GM12878 (cell line): Measurements from ENCODE around the gene CD96. TPM values are rescaled to one million over a fixed set of nuclear protein-coding genes. Genes with fewer than 3 reads are reported as not detected.

Source experiments
- ATAC-seq: fragments of 200-7000 bp; cut with Tn5 transposase; 3 replicates; pipeline ENCODE4 v1.9.1; 2020; ENCODE audit warnings: mild to moderate bottlenecking, moderate library complexity
- BruUV-seq: library from RNA; stranded (reverse); fragments of 400-500 nt; replicated peaks from 2 replicates; lab custom pipeline; 2021; lab: Mats Ljungman, UMichigan
- CTCF ChIA-PET: fragments of 300-600 bp; sonication (Branson Sonifier 250); formaldehyde crosslinking; extraction: SDS; loops from one replicate; lab custom pipeline; 2021; ENCODE audit warnings: inconsistent platforms; lab: Yijun Ruan, JAX
- POLR2A ChIA-PET: fragments of 350-600 bp; formaldehyde crosslinking; extraction: SDS; loops from one replicate; lab custom pipeline; 2021; ENCODE audit warnings: inconsistent platforms; lab: Charles Lee
- RAD21 ChIA-PET: fragments of 300-600 bp; sonication (Branson Sonifier 250); formaldehyde crosslinking; loops from one replicate; lab custom pipeline; 2023; ENCODE audit warnings: antibody characterized with exemption; ENCODE audit not compliant: unreplicated experiment; lab: Charles Lee
- SMC1A ChIA-PET: fragments of 300-600 bp; sonication (Branson Sonifier 250); formaldehyde crosslinking; loops from one replicate; lab custom pipeline; 2023; ENCODE audit not compliant: unreplicated experiment, uncharacterized antibody; lab: Charles Lee
- DNase-seq: peaks from one replicate; pipeline ENCODE4 v3.0.0-alpha.2; 2011; ENCODE audit warnings: low read depth, low spot score
- FAIRE-seq: peaks from 3 replicates; lab custom pipeline; 2011; peaks lifted over from hg19 to GRCh38; lab: Jason Lieb, UNC
- H2AFZ ChIP-seq: 2 replicates; pipeline ENCODE4 v1.6.0; 2011; ENCODE audit warnings: low read depth, low read length, control low read depth; ENCODE audit not compliant: control insufficient read depth
- H3K27ac ChIP-seq: 2 replicates; pipeline ENCODE4 v1.5.1; 2011; ENCODE audit warnings: control low read depth; ENCODE audit not compliant: control insufficient read depth, insufficient read depth
- H3K27me3 ChIP-seq, 2 experiments: replicated peaks in 1 of 2; 2 replicates each; pipeline versions ENCODE4 v1.6.0 to v1.6.1; 2011; ENCODE audit warnings: low read length in 1 of 2; ENCODE audit not compliant: control insufficient read depth in 2 of 2, insufficient read depth in 2 of 2
- H3K36me3 ChIP-seq, 2 experiments: 2 replicates each; pipeline ENCODE4 v1.5.1; 2011; ENCODE audit warnings: low read length in 1 of 2; ENCODE audit not compliant: control insufficient read depth in 2 of 2, insufficient read depth in 2 of 2
- H3K4me1 ChIP-seq: 2 replicates; pipeline ENCODE4 v1.6.1; 2011; ENCODE audit warnings: mild to moderate bottlenecking, low read length, moderate library complexity, mixed read lengths; ENCODE audit not compliant: control insufficient read depth, insufficient read depth
- H3K4me2 ChIP-seq: 2 replicates; pipeline ENCODE4 v1.6.0; 2011; ENCODE audit warnings: control low read depth; ENCODE audit not compliant: control insufficient read depth, insufficient read depth
- H3K4me3 ChIP-seq: fragments of 200-600 bp; sonication (generic); 2 replicates; pipeline ENCODE4 v1.5.1; 2016
- H3K79me2 ChIP-seq: 2 replicates; pipeline ENCODE4 v1.6.0; 2011; ENCODE audit warnings: low read length; ENCODE audit not compliant: control insufficient read depth, insufficient read depth
- H3K9ac ChIP-seq: 2 replicates; pipeline ENCODE4 v1.8.0; 2011; ENCODE audit warnings: low read length, control low read depth, mixed read lengths; ENCODE audit not compliant: control insufficient read depth, insufficient read depth
- H3K9me3 ChIP-seq: replicated peaks from 3 replicates; pipeline ENCODE4 v1.5.1; 2011; ENCODE audit warnings: mild to moderate bottlenecking, low read length; ENCODE audit not compliant: control insufficient read depth, insufficient read depth
- H4K20me1 ChIP-seq: 2 replicates; pipeline ENCODE4 v1.6.0; 2011; ENCODE audit not compliant: control insufficient read depth, insufficient read depth
- CHD4 ChIP-seq: fragments of 200-600 bp; sonication (generic); IDR thresholded peaks from 2 replicates; pipeline ENCODE4 v1.6.1; 2016; ENCODE audit warnings: mild to moderate bottlenecking
- EED ChIP-seq: sonication (generic); IDR thresholded peaks from 2 replicates; pipeline ENCODE4 v1.6.1; 2016; ENCODE audit warnings: antibody characterized with exemption, low read depth
- HSF1 ChIP-seq: fragments of 150-350 bp; IDR thresholded peaks from 2 replicates; pipeline ENCODE4 v1.6.1; 2014; ENCODE audit warnings: mild to moderate bottlenecking, low read depth, low read length
- PKNOX1 ChIP-seq: fragments of 450-650 bp; IDR thresholded peaks from 2 replicates; pipeline ENCODE4 v1.6.1; 2016; ENCODE audit warnings: mild to moderate bottlenecking
- RAD51 ChIP-seq: fragments of 450-650 bp; IDR thresholded peaks from 2 replicates; pipeline ENCODE4 v1.6.1; 2016; ENCODE audit warnings: moderate library complexity, mild to moderate bottlenecking, inconsistent platforms
- RBBP5 ChIP-seq: fragments of 200-600 bp; sonication (generic); conservative IDR thresholded peaks from 2 replicates; pipeline ENCODE4 v1.6.1; 2016
- SMAD5 ChIP-seq: IDR thresholded peaks from 2 replicates; pipeline ENCODE4 v1.6.1; 2016; ENCODE audit warnings: antibody characterized with exemption, low read depth
- STAT3 ChIP-seq: IDR thresholded peaks from 2 replicates; pipeline ENCODE4 v1.6.1; 2011; ENCODE audit warnings: low read depth, low read length, improper control_type of control experiment
- TCF7 ChIP-seq: IDR thresholded peaks from 2 replicates; pipeline ENCODE4 v1.6.1; 2014; ENCODE audit warnings: antibody characterized with exemption, borderline replicate concordance
- WGBS: methylation state at CpG from one replicate; pipeline ENCODE4 v1.1.6; 2016; ENCODE audit warnings: low lambda C conversion rate; ENCODE audit not compliant: insufficient replicate concordance, insufficient coverage; ENCODE audit errors: missing lambda C conversion rate; 5-methylcytosine and 5-hydroxymethylcytosine counted together
- in situ Hi-C: fragments of 300-500 bp; cut with MboI; formaldehyde crosslinking; loops from 9 replicates; pipeline ENCODE4 v1.14.3; 2018; ENCODE audit warnings: mixed read lengths
- intact Hi-C: fragments of 100-400 bp; cut with micrococcal nuclease; formaldehyde crosslinking; loops from one replicate; pipeline ENCODE4 v1.14.2; 2022; ENCODE audit not compliant: unreplicated experiment
- polyA plus RNA-seq, 11 experiments: library from polyadenylated mRNA; depleted of rRNA in 4 of 11; unstranded in 6 of 11; stranded (reverse) in 5 of 11; fragments of >200 nt; fragmentation: Nextera tagmentation in 4 of 11; fragmentation: Illumina TruSeq in 1 of 11; extraction: Ambion mirVana in 4 of 11; extraction: Trizol in 1 of 11; gene quantifications; 1 replicate in 1 of 11; 2 replicates in 10 of 11; pipeline versions ENCODE4 v1.2.1 to v1.2.3, GENCODE V29; 2011 to 2016; ENCODE audit warnings: inconsistent platforms in 2 of 11, missing spikeins in 2 of 11, low read depth in 1 of 11
- total RNA-seq, 4 experiments: library from RNA; depleted of rRNA in 3 of 4; stranded (reverse); fragments of >200 nt in 3 of 4; fragmentation: Illumina TruSeq in 1 of 4; extraction: Trizol in 1 of 4; gene quantifications; 2 replicates each; pipeline versions ENCODE4 v1.2.1 to v1.2.3, GENCODE V29; 2013 to 2021

Gene CD96
- total and polyA plus RNA-seq, 10 of the 15 experiments (the other 5 are each of a cell fraction or from before 2014, with no cell fraction given) = 0.13 to 10.1 (median 0.47) TPM

- no peak overlapping the region for H3K4me3 ChIP-seq
- ChIA-PET CTCF (interaction anchor here (0.7 to 4.9 kb wide), 8 partner anchors 15 to 76 kb away, joined by 3 to 61 read pairs (median 4); partner anchors contain the start of gene CD96), POLR2A (interaction anchor here (0.6 to 0.8 kb wide), 2 partner anchors 10 to 15 kb away, joined by 3 read pairs; no protein-coding TSS in a partner anchor), SMC1A (interaction anchor here (0.6 to 4.4 kb wide), 5 partner anchors 19 to 82 kb away, joined by 3 to 41 read pairs (median 7); partner anchors contain the start of gene ZBED2), RAD21 (interaction anchor here (1.5 to 5.0 kb wide), 2 partner anchors 14 to 39 kb away, joined by 3 to 30 read pairs; no protein-coding TSS in a partner anchor)
- DNase-seq (no peak), FAIRE-seq (no peak), ATAC-seq (no peak)
- no peak overlapping the region for H3K9ac ChIP-seq
- WGBS = 62% methylated on average over 3 of the region's 3 CpGs
- H3K27ac ChIP-seq = no peak overlapping the region
- no peak for TF ChIP-seq RAD51
- TF ChIP-seq STAT3 = no peak
- no peak for TF ChIP-seq PKNOX1
- no peak for TF ChIP-seq CHD4
- no peak for TF ChIP-seq SMAD5
- no peak for TF ChIP-seq HSF1
- no peak for TF ChIP-seq TCF7
- TF ChIP-seq EED = no peak
- TF ChIP-seq RBBP5 = no peak
- no peaks in the 10 kb centered on the region for H3K9me3 ChIP-seq
- BruUV-seq = no TSS peak
- no peak overlapping the region for H3K4me2 ChIP-seq
- no peaks in the 10 kb centered on the region for H3K79me2 ChIP-seq
- intact Hi-C loops = no loop called here
- H4K20me1 ChIP-seq = no peaks in the 10 kb centered on the region
- H3K27me3 ChIP-seq = no peaks in the 10 kb centered on the region
- no peak overlapping the region for H2AFZ ChIP-seq
- H3K36me3 ChIP-seq = no peaks in the 10 kb centered on the region
- H3K4me1 ChIP-seq = no peaks in the 10 kb centered on the region
- in situ Hi-C loops = no loop called here
Measured at GRCh38 chr3:111617406-111617805, 75.4 kb downstream of the CD96 start.
